ENCODE measurements around the gene BAHCC1. TPM values are rescaled to one million over a fixed set of nuclear protein-coding genes. Genes with fewer than 3 reads are reported as not detected.

Gene BAHCC1
- total and polyA plus RNA-seq, 12 donors = 4.8 to 13.1 (median 9.2) TPM

- DNase-seq (no peak), ATAC-seq (no peak)
- H3K27me3 ChIP-seq = no peaks in the 10 kb centered on the region
- no peak for TF ChIP-seq CTCF (IDR thresholded peaks at IDR 0.05)
- peaks cover 0 to 5% (median 0%) of the 10 kb centered on the region in 11 donors for H3K9me3 ChIP-seq
- peak overlapping the region in 9 of 10 donors; percentile 98 to 100 (median 100) for H3K27ac ChIP-seq
- H3K4me1 ChIP-seq = peaks cover 3 to 48% (median 31%) of the 10 kb centered on the region in 9 donors
- peak overlapping the region; percentile 73 to 99 (median 94) for H3K4me3 ChIP-seq
- 1 to 7% methylated on average over 48 of the region's 48 CpGs for WGBS, 2 donors
- intact Hi-C loops (cut with DNase I) = no loop called here
- peaks cover 8 to 47% (median 34%) of the 10 kb centered on the region in 9 donors for H3K36me3 ChIP-seq
Observed at GRCh38 chr17:81510785-81511553, 115.7 kb downstream of the BAHCC1 start.

GRCh38 chr17:81511554-81511803 lies 116.2 kb downstream of the BAHCC1 start:
- peak overlapping the region; percentile 98 to 100 (median 100) for H3K27ac ChIP-seq
- ATAC-seq (no peak), DNase-seq (no peak)
- H3K4me1 ChIP-seq = peaks cover 8 to 53% (median 36%) of the 10 kb centered on the region in 9 donors
- TF ChIP-seq CTCF (IDR thresholded peaks at IDR 0.05) = no peak
- H3K9me3 ChIP-seq = peaks cover 0 to 5% (median 0%) of the 10 kb centered on the region in 11 donors
- intact Hi-C loops (cut with DNase I) = no loop called here
- peaks cover 8 to 47% (median 34%) of the 10 kb centered on the region in 9 donors for H3K36me3 ChIP-seq
- peak overlapping the region; percentile 73 to 99 (median 94) for H3K4me3 ChIP-seq
- 0 to 4% methylated on average over 9 of the region's 9 CpGs for WGBS, 2 donors
- H3K27me3 ChIP-seq = no peaks in the 10 kb centered on the region

- DNase-seq (peak in 1 of 2 donors; percentile 43), ATAC-seq (peak in 6 of 8 donors; percentile 1 to 6 (median 2))
- intact Hi-C loops (cut with DNase I) = loop anchor here in 1 of 10 donors (2.0 kb wide), 1 partner anchor 117 kb away; the partner anchor contains the start of gene BAHCC1
- Histone ChIP-seq H3K27ac (peak overlapping the region; percentile 98 to 100 (median 100)), H3K4me3 (peak overlapping the region; percentile 73 to 99 (median 94)), H3K9me3 (peaks cover 0 to 5% (median 0%) of the 10 kb centered on the region in 11 donors), H3K4me1 (peaks cover 13 to 58% (median 41%) of the 10 kb centered on the region in 9 donors), H3K27me3 (no peaks in the 10 kb centered on the region), H3K36me3 (peaks cover 8 to 47% (median 34%) of the 10 kb centered on the region in 9 donors)
- TF ChIP-seq CTCF (IDR thresholded peaks at IDR 0.05) = no peak
- 0 to 2% methylated on average over 62 of the region's 62 CpGs for WGBS, 2 donors
Observed at GRCh38 chr17:81511804-81512561, 116.7 kb downstream of the BAHCC1 start.

All from heart right ventricle (tissue), 16 donors.